Stimulated activated CD4-positive, alpha-beta T cell treated with anti-CD3 and anti-CD28 coated beads, Interleukin-15, amount 100 ng/mL, for 24 hours (primary cell): ENCODE results near the gene TPTE2.
"Not testable (repeated sequence)": the region's sequence is repeated elsewhere in the genome, so short reads cannot be mapped to it uniquely, and the experiment has no call there.

Experiments used
- DNase-seq: peaks from one replicate; pipeline ENCODE4 v3.0.0-alpha.2; 2020

Gene TPTE2

GRCh38 chr13:19561585-19561984 is 253 bp upstream of the TPTE2 start:
- no peak for DNase-seq

- DNase-seq, result not testable (repeated sequence)
Observed at GRCh38 chr13:19560672-19561071, 660 bp downstream of the TPTE2 start.

- DNase-seq, result not testable (repeated sequence)
Observed at GRCh38 chr13:19559739-19560138, 1.6 kb downstream of the TPTE2 start.

GRCh38 chr13:19557287-19557686 is 4.0 kb downstream of the TPTE2 start:
- not testable (repeated sequence) for DNase-seq

GRCh38 chr13:19549245-19549644 is 12.1 kb downstream of the TPTE2 start:
- not testable (repeated sequence) for DNase-seq

- DNase-seq, result not testable (repeated sequence)
Observed at GRCh38 chr13:19525634-19526033, 35.7 kb downstream of the TPTE2 start.

- DNase-seq, result no peak
Observed at GRCh38 chr13:19519049-19519448, 42.3 kb downstream of the TPTE2 start.

- DNase-seq, result not testable (repeated sequence)
Observed at GRCh38 chr13:19507623-19508022, 53.7 kb downstream of the TPTE2 start.

- not testable (repeated sequence) for DNase-seq
Observed at GRCh38 chr13:19460126-19460525, 101.2 kb downstream of the TPTE2 start.

- peak; percentile 30 for DNase-seq
Observed at GRCh38 chr13:19439056-19439686, 122.2 kb downstream of the TPTE2 start.

GRCh38 chr13:19437780-19438179 is 123.6 kb downstream of the TPTE2 start:
- not testable (repeated sequence) for DNase-seq

- not testable (repeated sequence) for DNase-seq
Observed at GRCh38 chr13:19422236-19422635, 139.1 kb downstream of the TPTE2 start.

GRCh38 chr13:19412494-19412893 is 148.8 kb downstream of the TPTE2 start:
- not testable (repeated sequence) for DNase-seq

GRCh38 chr13:19382746-19383511 is 178.4 kb downstream of the TPTE2 start:
- DNase-seq, result not testable (repeated sequence)

GRCh38 chr13:19382111-19382510 is 179.2 kb downstream of the TPTE2 start:
- no peak for DNase-seq
